Testis (tissue), 3 donors: ENCODE data around the gene RNF213. TPM values are rescaled to one million over a fixed set of nuclear protein-coding genes. Genes with fewer than 3 reads are reported as not detected.
A peak's percentile ranks its signal among the peaks of the same experiment; 100 is the strongest.

Experiments used
- DNase-seq: peaks from one replicate; pipeline ENCODE4 v3.0.0-alpha.2; 2019
- H3K27ac ChIP-seq, 2 donors: fragments of 200-600 bp; sonication (generic); one replicate each; pipeline ENCODE4 v1.5.1; 2019
- H3K27me3 ChIP-seq: fragments of 200-600 bp; sonication (generic); one replicate; pipeline ENCODE4 v1.5.1; 2019
- H3K36me3 ChIP-seq: fragments of 200-600 bp; sonication (generic); one replicate; pipeline ENCODE4 v1.5.1; 2017; ENCODE audit warnings: low read depth; ENCODE audit errors: missing control alignments
- H3K4me1 ChIP-seq: fragments of 200-600 bp; sonication (generic); one replicate; pipeline ENCODE4 v1.5.1; 2019
- H3K4me3 ChIP-seq, 2 donors: fragments of 200-600 bp; sonication (generic); one replicate each; pipeline ENCODE4 v1.5.1; 2017 to 2019
- H3K9me3 ChIP-seq: fragments of 200-600 bp; sonication (generic); one replicate; pipeline ENCODE4 v1.5.1; 2017
- CTCF ChIP-seq, 3 experiments: fragments of 450-650 bp in 2 of 3; fragments of 200-600 bp in 1 of 3; sonication (generic) in 1 of 3; IDR thresholded peaks; one replicate each; pipeline ENCODE4 v1.5.1; 2016 to 2019; ENCODE audit warnings: antibody characterized with exemption in 3 of 3, mild to moderate bottlenecking in 2 of 3, moderate library complexity in 1 of 3
- POLR2A ChIP-seq: fragments of 450-650 bp; IDR thresholded peaks from one replicate; pipeline ENCODE4 v1.6.1; 2017; ENCODE audit warnings: antibody characterized with exemption, mild to moderate bottlenecking, moderate library complexity
- WGBS, 2 donors: methylation state at CpG; one replicate each; pipeline ENCODE4 v1.1.5; 2018; 5-methylcytosine and 5-hydroxymethylcytosine counted together
- intact Hi-C: fragments of 100-400 bp; cut with DNase I; formaldehyde crosslinking; loops from one replicate; pipeline ENCODE4 v1.15.1; 2023; ENCODE audit warnings: low total_unique reads
- polyA plus RNA-seq: library from polyadenylated mRNA; stranded (reverse); fragments of 350-450 nt; fragmentation: Illumina TruSeq; extraction: RNeasy Lipid Tissue Mini Kit (QIAGEN cat#74804); gene quantifications from one replicate; pipeline ENCODE4 v1.2.3, GENCODE V29; 2014; ENCODE audit warnings: low read depth, low replicate concordance; ENCODE audit not compliant: insufficient read depth
- total RNA-seq, 2 donors: library from RNA; depleted of rRNA; stranded (reverse); fragments of >200 nt; gene quantifications; one replicate each; pipeline ENCODE4 v1.2.3, GENCODE V29; 2016

The RNF213 gene
- total and polyA plus RNA-seq, 3 donors from 2014 or later = 25.3 to 68.9 (median 66.9) TPM

- no peak for TF ChIP-seq POLR2A
- TF ChIP-seq CTCF (IDR thresholded peaks at IDR 0.05) = no peak
- no peaks in the 10 kb centered on the region for H3K36me3 ChIP-seq
- no peak overlapping the region for H3K4me3 ChIP-seq
- H3K27me3 ChIP-seq = no peaks in the 10 kb centered on the region
- H3K9me3 ChIP-seq = no peaks in the 10 kb centered on the region
- H3K4me1 ChIP-seq = peaks cover 12% of the 10 kb centered on the region
- intact Hi-C loops = no loop called here
- H3K27ac ChIP-seq = no peak overlapping the region
- DNase-seq = no peak
- WGBS, 2 donors = 91 to 92% methylated on average over 7 of the region's 7 CpGs
Measured at GRCh38 chr17:80218391-80218790, 42.3 kb upstream of the RNF213 start.

GRCh38 chr17:80219013-80219762, 41.5 kb upstream of the RNF213 start:
- TF ChIP-seq CTCF (IDR thresholded peaks at IDR 0.05) (no peak), POLR2A (no peak)
- peak overlapping the region; percentile 86 to 87 for H3K27ac ChIP-seq
- H3K27me3 ChIP-seq = no peaks in the 10 kb centered on the region
- peak; percentile 73 for DNase-seq
- no peaks in the 10 kb centered on the region for H3K36me3 ChIP-seq
- 35 to 37% methylated on average over 15 of the region's 15 CpGs for WGBS, 2 donors
- intact Hi-C loops = no loop called here
- no peaks in the 10 kb centered on the region for H3K9me3 ChIP-seq
- H3K4me3 ChIP-seq = peak overlapping the region; percentile 79 to 81
- H3K4me1 ChIP-seq = peaks cover 12% of the 10 kb centered on the region

GRCh38 chr17:80219763-80220053, 40.9 kb upstream of the RNF213 start:
- H3K9me3 ChIP-seq = no peaks in the 10 kb centered on the region
- no peak for DNase-seq
- no peaks in the 10 kb centered on the region for H3K27me3 ChIP-seq
- peak overlapping the region; percentile 79 to 81 for H3K4me3 ChIP-seq
- WGBS, 2 donors = 0 to 4% methylated on average over 5 of the region's 5 CpGs
- no peaks in the 10 kb centered on the region for H3K36me3 ChIP-seq
- TF ChIP-seq POLR2A = no peak
- no peak for TF ChIP-seq CTCF (IDR thresholded peaks at IDR 0.05)
- peaks cover 12% of the 10 kb centered on the region for H3K4me1 ChIP-seq
- intact Hi-C loops = no loop called here
- H3K27ac ChIP-seq = peak overlapping the region; percentile 86 to 87

- H3K27ac ChIP-seq = peak within 1 kb of the TSS; percentile 86 to 87
- 0 to 1% methylated on average over 13 to 44 of the region's 77 CpGs for WGBS, 2 donors
- intact Hi-C loops = no loop called here
- peaks cover 12% of the 10 kb centered on the region for H3K4me1 ChIP-seq
- TF ChIP-seq CTCF (IDR thresholded peaks at IDR 0.05) (no peak), POLR2A (no peak)
- H3K27me3 ChIP-seq = no peaks in the 10 kb centered on the region
- H3K36me3 ChIP-seq = no peaks in the 10 kb centered on the region
- peak within 1 kb of the TSS; percentile 79 to 81 for H3K4me3 ChIP-seq
- no peaks in the 10 kb centered on the region for H3K9me3 ChIP-seq
- DNase-seq = peak; percentile 87
Measured at GRCh38 chr17:80220054-80220735, 40.5 kb upstream of the RNF213 start, which contains the start of the genes SGSH and SLC26A11. TSS of gene SGSH (minus strand) at chr17:80220333. CDS start at chr17:80220313, 20 bp downstream. TSS of gene SLC26A11 (plus strand) at chr17:80220427. CDS start at chr17:80221561, 1,134 bp downstream.
